KMS-11 (cell line): Measurements from ENCODE around the gene NES.

ENCODE experiments used
- H2AFZ ChIP-seq: fragments of 200-600 bp; sonication (generic); 2 replicates; pipeline ENCODE4 v1.6.1; 2016; ENCODE audit warnings: antibody characterized with exemption, mixed run types, low read depth
- H3K27ac ChIP-seq: fragments of 200-600 bp; sonication (generic); 2 replicates; pipeline ENCODE4 v1.6.1; 2016; ENCODE audit warnings: mild to moderate bottlenecking, mixed run types
- H3K27me3 ChIP-seq: fragments of 200-600 bp; sonication (generic); 2 replicates; pipeline ENCODE4 v1.6.1; 2017; ENCODE audit warnings: mild to moderate bottlenecking, low read depth, mixed run types, moderate library complexity; ENCODE audit not compliant: insufficient read depth
- H3K36me3 ChIP-seq: fragments of 200-600 bp; sonication (generic); 2 replicates; pipeline ENCODE4 v1.6.1; 2017; ENCODE audit warnings: mild to moderate bottlenecking, mixed run types; ENCODE audit not compliant: insufficient read depth
- H3K4me1 ChIP-seq: fragments of 200-600 bp; sonication (generic); 2 replicates; pipeline ENCODE4 v1.6.1; 2016; ENCODE audit warnings: mild to moderate bottlenecking, low read depth, mixed run types; ENCODE audit not compliant: poor library complexity, severe bottlenecking
- H3K4me2 ChIP-seq: fragments of 200-600 bp; sonication (generic); 2 replicates; pipeline ENCODE4 v1.7.0; 2016; ENCODE audit warnings: mild to moderate bottlenecking, mixed run types
- H3K4me3 ChIP-seq: fragments of 200-600 bp; sonication (generic); IDR thresholded peaks from 2 replicates; pipeline ENCODE4 v1.6.1; 2017; ENCODE audit warnings: low read depth, low read length, mixed read lengths; ENCODE audit not compliant: insufficient read depth
- H3K79me2 ChIP-seq: fragments of 200-600 bp; sonication (generic); 2 replicates; pipeline ENCODE4 v1.6.1; 2016; ENCODE audit warnings: low read depth, mixed run types; ENCODE audit not compliant: insufficient read depth
- H3K9ac ChIP-seq: fragments of 200-600 bp; sonication (generic); 2 replicates; pipeline ENCODE4 v1.6.1; 2016; ENCODE audit warnings: mild to moderate bottlenecking, mixed run types
- H4K20me1 ChIP-seq: fragments of 200-600 bp; sonication (generic); 2 replicates; pipeline ENCODE4 v1.6.1; 2016; ENCODE audit warnings: mild to moderate bottlenecking, mixed run types; ENCODE audit not compliant: insufficient read depth
- CTCF ChIP-seq: fragments of 200-600 bp; sonication (generic); conservative IDR thresholded peaks from 2 replicates; pipeline ENCODE4 v1.6.1; 2017; ENCODE audit warnings: low read depth, mild to moderate bottlenecking, antibody characterized with exemption, low read length, moderate library complexity, mixed read lengths

Gene NES

GRCh38 chr1:156648951-156649350 is 28.3 kb downstream of the NES start:
- Histone ChIP-seq H3K4me2 (no peak overlapping the region), H3K27me3 (peaks cover 100% of the 10 kb centered on the region), H3K36me3 (no peaks in the 10 kb centered on the region), H4K20me1 (no peaks in the 10 kb centered on the region), H3K9ac (no peak overlapping the region), H3K4me3 (no peak overlapping the region), H3K79me2 (no peaks in the 10 kb centered on the region), H2AFZ (no peak overlapping the region), H3K4me1 (no peaks in the 10 kb centered on the region), H3K27ac (no peak overlapping the region)
- TF ChIP-seq CTCF, result no peak

- Histone ChIP-seq H2AFZ (no peak overlapping the region), H3K4me1 (no peaks in the 10 kb centered on the region), H3K36me3 (no peaks in the 10 kb centered on the region), H3K27me3 (peaks cover 100% of the 10 kb centered on the region), H3K9ac (no peak overlapping the region), H3K4me2 (no peak overlapping the region), H3K27ac (no peak overlapping the region), H3K79me2 (no peaks in the 10 kb centered on the region), H4K20me1 (no peaks in the 10 kb centered on the region), H3K4me3 (no peak overlapping the region)
- no peak for TF ChIP-seq CTCF
Measured at GRCh38 chr1:156648496-156648895, 28.7 kb downstream of the NES start.

GRCh38 chr1:156647351-156647750 is 29.9 kb downstream of the NES start:
- H4K20me1 ChIP-seq, result no peaks in the 10 kb centered on the region
- TF ChIP-seq CTCF, result no peak
- no peak overlapping the region for H2AFZ ChIP-seq
- no peak overlapping the region for H3K4me3 ChIP-seq
- H3K27ac ChIP-seq, result no peak overlapping the region
- no peaks in the 10 kb centered on the region for H3K4me1 ChIP-seq
- H3K4me2 ChIP-seq, result no peak overlapping the region
- H3K27me3 ChIP-seq, result peaks cover 100% of the 10 kb centered on the region
- H3K79me2 ChIP-seq, result no peaks in the 10 kb centered on the region
- H3K36me3 ChIP-seq, result no peaks in the 10 kb centered on the region
- H3K9ac ChIP-seq, result no peak overlapping the region

GRCh38 chr1:156646738-156647211 is 30.4 kb downstream of the NES start:
- no peak for TF ChIP-seq CTCF

More at GRCh38 chr1:156646738-156647211, 30.4 kb downstream of the NES start:
- Histone ChIP-seq H2AFZ (no peak overlapping the region), H3K9ac (no peak overlapping the region), H3K79me2 (no peaks in the 10 kb centered on the region), H3K4me3 (no peak overlapping the region), H3K4me2 (no peak overlapping the region), H4K20me1 (no peaks in the 10 kb centered on the region), H3K36me3 (no peaks in the 10 kb centered on the region), H3K27me3 (peaks cover 98% of the 10 kb centered on the region), H3K27ac (no peak overlapping the region), H3K4me1 (no peaks in the 10 kb centered on the region)
